ENCODE measurements around the gene EGLN2.

The EGLN2 gene

DNA sequence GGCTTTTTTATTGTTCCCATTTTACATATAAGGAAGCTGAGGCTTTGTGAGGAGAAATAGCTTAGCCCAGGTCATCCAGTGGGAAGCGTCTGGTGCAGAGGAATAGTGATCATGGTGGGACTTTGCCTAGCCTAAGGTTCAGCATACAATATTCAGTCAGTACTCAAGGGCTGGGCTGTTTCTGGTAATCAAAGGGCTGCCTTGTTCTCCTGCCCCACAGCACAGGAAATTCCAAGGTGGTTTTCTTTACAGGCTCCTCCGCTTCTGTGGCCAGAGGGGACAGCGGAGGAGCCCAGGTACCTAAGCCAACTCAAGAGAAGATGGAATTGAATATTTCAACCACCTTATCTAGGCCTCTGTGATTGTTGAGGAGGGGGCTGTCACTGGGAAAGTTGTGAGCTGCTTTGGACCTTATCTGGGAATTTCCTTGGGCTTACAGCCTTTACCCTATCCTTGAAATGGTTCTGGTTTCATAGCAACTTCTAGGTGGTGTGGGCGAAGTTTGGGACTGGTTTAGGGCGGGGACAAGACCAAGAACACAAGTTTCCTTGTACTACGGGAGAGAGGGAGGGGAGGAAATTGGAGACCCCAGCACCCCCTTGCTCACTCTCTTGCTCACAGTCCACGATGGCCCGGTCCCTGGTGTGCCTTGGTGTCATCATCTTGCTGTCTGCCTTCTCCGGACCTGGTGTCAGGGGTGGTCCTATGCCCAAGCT lies 23.9 kb upstream of the EGLN2 start, which contains the start of gene MIA:
Gene MIA (plus strand): TSS at position 606 of the 716 bp plus-strand sequence. CDS start 22 bp downstream, at position 628.
- Histone ChIP-seq H3K4me2 (ENCODE audit: low read length) (peak within 1 kb of the TSS; percentile 78), H3K79me2 (ENCODE audit: insufficient read depth, low read length) (no peaks in the 10 kb centered on the region), H3K4me1 (ENCODE audit: insufficient read depth, low read length, severe bottlenecking) (peaks cover 52% of the 10 kb centered on the region), H2AFZ (ENCODE audit: low read length) (no peak within 1 kb of the TSS), H3K4me3 (ENCODE audit: low read depth, low read length, poor library complexity, severe bottlenecking) (peak within 1 kb of the TSS; percentile 53), H3K9me2 (ENCODE audit: low read depth, low read length) (no peaks in the 10 kb centered on the region), H3K36me3 (ENCODE audit: insufficient read depth, low read length) (peaks cover 16% of the 10 kb centered on the region), H3K9me3 (ENCODE audit: low read length) (no peaks in the 10 kb centered on the region), H3K27ac (ENCODE audit: low read depth, low read length, poor library complexity, severe bottlenecking) (peak within 1 kb of the TSS; percentile 99), H3K27me3 (ENCODE audit: insufficient read depth, low read length) (no peaks in the 10 kb centered on the region), H4K20me1 (ENCODE audit: insufficient read depth, low read length) (no peaks in the 10 kb centered on the region), H3F3A (ENCODE audit: insufficient read depth, low read length) (no peaks in the 10 kb centered on the region; the same call in 1 of the 2 replicates), H3K9ac (ENCODE audit: low read length) (peak within 1 kb of the TSS; percentile 73)
- TF ChIP-seq, protein P1, sequence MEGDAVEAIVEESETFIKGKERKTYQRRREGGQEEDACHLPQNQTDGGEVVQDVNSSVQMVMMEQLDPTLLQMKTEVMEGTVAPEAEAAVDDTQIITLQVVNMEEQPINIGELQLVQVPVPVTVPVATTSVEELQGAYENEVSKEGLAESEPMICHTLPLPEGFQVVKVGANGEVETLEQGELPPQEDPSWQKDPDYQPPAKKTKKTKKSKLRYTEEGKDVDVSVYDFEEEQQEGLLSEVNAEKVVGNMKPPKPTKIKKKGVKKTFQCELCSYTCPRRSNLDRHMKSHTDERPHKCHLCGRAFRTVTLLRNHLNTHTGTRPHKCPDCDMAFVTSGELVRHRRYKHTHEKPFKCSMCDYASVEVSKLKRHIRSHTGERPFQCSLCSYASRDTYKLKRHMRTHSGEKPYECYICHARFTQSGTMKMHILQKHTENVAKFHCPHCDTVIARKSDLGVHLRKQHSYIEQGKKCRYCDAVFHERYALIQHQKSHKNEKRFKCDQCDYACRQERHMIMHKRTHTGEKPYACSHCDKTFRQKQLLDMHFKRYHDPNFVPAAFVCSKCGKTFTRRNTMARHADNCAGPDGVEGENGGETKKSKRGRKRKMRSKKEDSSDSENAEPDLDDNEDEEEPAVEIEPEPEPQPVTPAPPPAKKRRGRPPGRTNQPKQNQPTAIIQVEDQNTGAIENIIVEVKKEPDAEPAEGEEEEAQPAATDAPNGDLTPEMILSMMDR (IDR thresholded peaks at IDR 0.05; ENCODE audit: low read length) = no peak
- no peak for TF ChIP-seq EZH2 (IDR thresholded peaks at IDR 0.05; ENCODE audit: borderline replicate concordance, low read length)

DNA sequence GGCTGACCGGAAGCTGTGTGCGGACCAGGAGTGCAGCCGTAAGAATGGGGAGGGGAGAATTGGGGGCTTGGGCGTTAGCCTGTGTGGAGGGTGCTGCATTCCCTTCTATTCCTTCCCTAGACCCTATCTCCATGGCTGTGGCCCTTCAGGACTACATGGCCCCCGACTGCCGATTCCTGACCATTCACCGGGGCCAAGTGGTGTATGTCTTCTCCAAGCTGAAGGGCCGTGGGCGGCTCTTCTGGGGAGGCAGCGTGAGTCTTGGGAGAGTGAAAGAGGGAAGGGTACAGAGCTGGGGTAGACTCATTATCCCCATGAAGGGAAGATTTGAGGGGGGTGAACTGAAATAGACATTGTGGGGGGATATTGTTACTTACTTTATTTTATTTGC lies 23.4 kb upstream of the EGLN2 start:
- Histone ChIP-seq H3K9ac (ENCODE audit: low read length) (no peak overlapping the region), H3K27me3 (ENCODE audit: insufficient read depth, low read length) (no peaks in the 10 kb centered on the region), H3K27ac (ENCODE audit: low read depth, low read length, poor library complexity, severe bottlenecking) (peak overlapping the region; percentile 99), H3K9me2 (ENCODE audit: low read depth, low read length) (no peaks in the 10 kb centered on the region), H3K4me1 (ENCODE audit: insufficient read depth, low read length, severe bottlenecking) (peaks cover 52% of the 10 kb centered on the region), H3K79me2 (ENCODE audit: insufficient read depth, low read length) (no peaks in the 10 kb centered on the region), H3K4me3 (ENCODE audit: low read depth, low read length, poor library complexity, severe bottlenecking) (no peak overlapping the region), H3K36me3 (ENCODE audit: insufficient read depth, low read length) (peaks cover 14% of the 10 kb centered on the region), H4K20me1 (ENCODE audit: insufficient read depth, low read length) (no peaks in the 10 kb centered on the region), H3K9me3 (ENCODE audit: low read length) (no peaks in the 10 kb centered on the region), H3F3A (ENCODE audit: insufficient read depth, low read length) (no peaks in the 10 kb centered on the region), H3K4me2 (ENCODE audit: low read length) (no peak overlapping the region), H2AFZ (ENCODE audit: low read length) (no peak overlapping the region)
- TF ChIP-seq, protein P1 (IDR thresholded peaks at IDR 0.05; ENCODE audit: low read length) = no peak
- TF ChIP-seq EZH2 (IDR thresholded peaks at IDR 0.05; ENCODE audit: borderline replicate concordance, low read length) = no peak

DNA sequence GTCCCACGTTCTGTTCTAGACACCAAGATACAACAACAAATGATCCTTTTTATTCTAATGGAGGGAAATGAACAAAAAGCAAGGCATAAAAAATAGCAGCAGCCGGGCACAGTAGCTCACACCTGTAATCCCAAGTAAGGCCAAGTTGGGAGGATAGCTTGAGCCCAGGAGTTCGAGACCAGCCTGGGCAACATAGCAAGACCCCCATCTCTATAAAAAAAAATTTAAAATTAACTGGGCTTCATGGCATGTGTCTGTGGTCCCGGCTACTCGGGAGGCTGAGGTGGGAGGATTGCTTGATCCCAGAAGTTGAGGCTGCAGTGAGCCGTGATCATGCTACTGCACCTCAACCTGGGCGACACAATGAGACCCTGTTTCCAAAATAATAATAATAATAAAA lies 22.6 kb upstream of the EGLN2 start:
- no peaks in the 10 kb centered on the region for H3F3A ChIP-seq (ENCODE audit: insufficient read depth, low read length)
- H3K79me2 ChIP-seq (ENCODE audit: insufficient read depth, low read length) = no peaks in the 10 kb centered on the region
- H3K4me2 ChIP-seq (ENCODE audit: low read length) = peak overlapping the region; percentile 78
- H3K9me3 ChIP-seq (ENCODE audit: low read length) = no peaks in the 10 kb centered on the region
- H3K9me2 ChIP-seq (ENCODE audit: low read depth, low read length) = no peaks in the 10 kb centered on the region
- no peaks in the 10 kb centered on the region for H3K27me3 ChIP-seq (ENCODE audit: insufficient read depth, low read length)
- no peak for TF ChIP-seq EZH2 (IDR thresholded peaks at IDR 0.05; ENCODE audit: borderline replicate concordance, low read length)
- TF ChIP-seq, protein P1 (IDR thresholded peaks at IDR 0.05; ENCODE audit: low read length) = no peak
- H2AFZ ChIP-seq (ENCODE audit: low read length) = no peak overlapping the region
- H3K9ac ChIP-seq (ENCODE audit: low read length) = peak overlapping the region; percentile 73
- H3K4me1 ChIP-seq (ENCODE audit: insufficient read depth, low read length, severe bottlenecking) = peaks cover 52% of the 10 kb centered on the region
- H4K20me1 ChIP-seq (ENCODE audit: insufficient read depth, low read length) = no peaks in the 10 kb centered on the region
- H3K4me3 ChIP-seq (ENCODE audit: low read depth, low read length, poor library complexity, severe bottlenecking) = peak overlapping the region; percentile 53
- H3K36me3 ChIP-seq (ENCODE audit: insufficient read depth, low read length) = peaks cover 14% of the 10 kb centered on the region
- peak overlapping the region; percentile 99 for H3K27ac ChIP-seq (ENCODE audit: low read depth, low read length, poor library complexity, severe bottlenecking)
